Amniotic stem cell (primary cell): Measurements from ENCODE around the gene DTL.
"Not testable (repeated sequence)": the region's sequence is repeated elsewhere in the genome, so short reads cannot be mapped to it uniquely, and the experiment has no call there.

Experiments used
- DNase-seq: peaks from one replicate; lab custom pipeline; 2025; lab: John Stamatoyannopoulos, UW

The DTL gene, protein sequence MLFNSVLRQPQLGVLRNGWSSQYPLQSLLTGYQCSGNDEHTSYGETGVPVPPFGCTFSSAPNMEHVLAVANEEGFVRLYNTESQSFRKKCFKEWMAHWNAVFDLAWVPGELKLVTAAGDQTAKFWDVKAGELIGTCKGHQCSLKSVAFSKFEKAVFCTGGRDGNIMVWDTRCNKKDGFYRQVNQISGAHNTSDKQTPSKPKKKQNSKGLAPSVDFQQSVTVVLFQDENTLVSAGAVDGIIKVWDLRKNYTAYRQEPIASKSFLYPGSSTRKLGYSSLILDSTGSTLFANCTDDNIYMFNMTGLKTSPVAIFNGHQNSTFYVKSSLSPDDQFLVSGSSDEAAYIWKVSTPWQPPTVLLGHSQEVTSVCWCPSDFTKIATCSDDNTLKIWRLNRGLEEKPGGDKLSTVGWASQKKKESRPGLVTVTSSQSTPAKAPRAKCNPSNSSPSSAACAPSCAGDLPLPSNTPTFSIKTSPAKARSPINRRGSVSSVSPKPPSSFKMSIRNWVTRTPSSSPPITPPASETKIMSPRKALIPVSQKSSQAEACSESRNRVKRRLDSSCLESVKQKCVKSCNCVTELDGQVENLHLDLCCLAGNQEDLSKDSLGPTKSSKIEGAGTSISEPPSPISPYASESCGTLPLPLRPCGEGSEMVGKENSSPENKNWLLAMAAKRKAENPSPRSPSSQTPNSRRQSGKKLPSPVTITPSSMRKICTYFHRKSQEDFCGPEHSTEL

DNA sequence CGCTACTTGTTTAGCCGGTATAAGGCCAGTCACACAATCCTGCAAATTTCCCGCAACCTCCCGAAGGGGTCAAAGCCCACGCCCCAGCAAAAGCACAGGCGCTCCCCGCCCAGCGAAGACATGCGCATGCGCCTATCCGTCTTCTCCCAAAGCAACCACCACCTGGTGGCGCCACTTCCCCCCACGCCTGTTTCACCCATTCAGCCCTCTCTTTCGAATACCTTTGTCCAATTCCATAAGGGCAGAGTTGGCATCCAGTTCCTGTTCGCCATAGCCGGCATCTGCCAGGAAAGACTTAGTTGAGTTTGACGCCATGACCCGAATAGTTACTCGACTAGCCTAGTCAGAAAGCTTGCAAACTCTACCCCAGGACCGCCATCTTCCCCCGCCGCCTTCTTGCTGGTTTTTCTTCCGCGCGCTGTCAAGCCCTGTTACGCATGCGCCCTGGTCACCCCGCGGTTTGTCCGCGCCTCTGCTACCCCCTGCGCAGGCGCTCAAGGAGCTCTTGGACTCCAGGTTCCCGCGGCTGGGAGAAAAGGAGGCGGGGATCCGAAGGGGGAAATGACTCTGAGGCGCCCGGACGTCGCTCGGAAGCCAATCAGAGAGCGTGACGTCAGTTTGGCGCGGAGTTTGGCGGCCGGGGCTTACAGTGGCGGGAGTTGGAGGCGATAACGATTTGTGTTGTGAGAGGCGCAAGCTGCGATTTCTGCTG is at the start of gene DTL, which contains the start of gene INTS7:
Gene DTL, plus strand, starts transcription at position 626 of the 712 bp plus-strand sequence. CDS start 143 bp downstream, outside the sequence.
Gene INTS7, minus strand, starts transcription at position 435 of the 712 bp plus-strand sequence. Its CDS starts 120 bp downstream, at position 315.
- peak; percentile 99 for DNase-seq

DNA sequence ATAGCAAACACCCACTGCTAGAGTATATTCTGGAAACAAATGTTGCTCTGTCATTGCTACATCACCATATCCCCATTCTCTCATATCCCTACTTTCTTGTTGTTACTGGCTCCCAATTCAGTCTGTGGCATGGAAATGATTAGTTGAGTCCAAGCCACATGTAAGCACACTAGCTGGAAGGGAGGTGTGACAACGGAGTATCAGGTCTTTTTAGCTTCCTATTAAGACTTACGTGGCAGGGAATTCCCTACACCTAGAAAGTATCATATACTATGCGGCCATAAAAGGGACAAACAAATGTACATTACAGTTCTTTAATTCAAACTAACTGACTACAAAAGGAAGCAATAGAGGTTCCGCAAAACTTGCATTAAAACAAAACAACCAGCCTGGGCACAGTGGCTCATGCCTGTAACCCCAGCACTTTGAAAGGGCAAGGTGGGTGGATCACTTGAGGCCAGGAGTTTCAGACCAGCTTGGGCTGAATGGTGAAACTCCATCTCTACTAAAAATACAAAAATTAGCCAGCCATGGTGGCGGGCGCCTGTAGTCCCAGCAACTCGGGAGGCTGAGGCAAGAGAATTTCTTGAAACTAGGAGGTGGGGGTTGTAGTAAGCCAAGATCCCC is 48.8 kb upstream of the DTL start:
- DNase-seq = no peak

DNA sequence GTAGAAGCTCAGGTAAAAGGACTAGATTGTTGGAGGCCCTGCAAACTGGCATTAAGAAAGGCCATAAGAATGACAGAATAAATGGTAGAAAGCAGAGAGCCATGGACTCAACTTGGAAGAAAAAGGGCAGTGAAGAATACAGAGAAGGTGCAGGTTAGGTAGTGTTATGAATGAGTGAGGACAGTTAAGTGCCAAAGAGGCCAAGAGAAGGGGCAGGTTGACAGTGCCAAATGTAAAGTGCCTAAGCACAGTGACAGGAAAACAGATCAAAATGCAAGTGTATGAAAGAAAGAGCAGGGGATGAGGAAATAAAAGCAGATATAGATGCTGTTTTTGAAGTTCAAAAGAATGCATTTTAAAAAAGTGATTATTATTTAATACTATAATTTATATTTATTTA is 43.9 kb upstream of the DTL start:
- no peak for DNase-seq

DNA sequence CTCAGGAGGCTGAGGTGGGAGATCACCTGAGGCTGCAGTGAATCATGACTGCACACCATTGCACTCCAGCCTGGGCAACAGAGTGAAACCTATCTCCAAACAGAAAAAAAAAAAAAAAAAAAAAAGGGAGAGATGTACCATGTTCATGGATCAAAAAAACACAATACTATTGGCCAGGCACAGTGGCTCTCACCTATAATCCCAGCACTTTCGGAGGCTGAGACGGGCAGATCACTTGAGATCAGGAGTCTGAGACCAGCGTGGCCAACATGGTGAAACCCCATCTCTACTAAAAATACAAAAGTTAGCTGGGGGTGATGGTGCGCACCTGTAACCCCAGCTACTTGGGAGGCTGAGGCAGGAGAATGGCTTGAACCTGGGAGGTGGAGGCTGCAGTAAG is 38.1 kb upstream of the DTL start:
- not testable (repeated sequence) for DNase-seq

DNA sequence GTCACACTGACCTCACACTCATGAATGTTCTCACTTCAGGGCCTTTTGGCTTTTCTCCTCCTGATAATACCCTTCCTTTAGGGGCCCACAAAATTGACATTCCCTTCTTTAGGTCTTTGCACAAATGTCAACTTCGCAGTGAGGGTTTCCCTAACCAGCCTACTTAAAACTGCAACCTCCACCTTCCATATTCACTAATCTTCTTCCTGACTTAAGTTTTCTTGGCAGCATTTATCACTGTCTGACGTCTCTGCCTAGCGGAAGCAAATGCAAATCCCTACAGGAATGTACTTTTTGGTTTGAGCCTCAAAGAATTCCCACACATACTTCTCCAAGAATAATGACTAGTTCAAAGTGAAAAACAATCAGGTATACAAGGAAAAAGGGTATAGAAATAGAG is 33.0 kb upstream of the DTL start:
- DNase-seq = no peak

DNA sequence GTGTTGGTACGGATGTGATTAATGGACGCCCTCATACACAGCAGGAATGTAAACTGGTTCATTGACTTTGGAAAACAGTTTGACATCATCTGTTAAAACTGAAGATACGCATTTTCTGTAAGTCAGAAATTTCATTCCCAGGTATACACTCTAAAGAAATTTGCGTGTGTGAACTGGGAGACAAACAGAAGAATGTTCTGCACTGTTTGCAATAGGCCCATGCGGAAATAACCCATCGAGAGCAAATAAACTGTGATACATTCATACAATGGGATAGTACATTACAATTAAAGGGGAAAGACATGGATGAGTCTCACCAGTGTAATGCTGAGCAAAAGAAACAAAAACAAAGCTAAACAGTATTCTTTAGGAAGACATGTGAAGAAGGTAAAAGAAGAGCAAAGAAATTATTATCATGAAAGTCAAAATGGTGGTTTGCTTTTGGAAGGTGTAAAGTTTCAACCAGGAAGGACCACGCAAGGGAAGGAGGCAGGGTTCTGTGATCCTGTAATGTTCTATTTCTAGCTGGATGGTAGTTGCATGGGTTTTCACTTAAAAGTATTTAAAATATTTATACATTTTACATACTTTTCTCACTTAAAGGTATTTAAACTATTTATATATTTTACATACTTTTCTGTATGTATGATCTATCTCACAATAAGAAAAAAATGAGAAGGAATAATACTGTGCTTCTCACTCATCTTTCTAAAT is 30.5 kb upstream of the DTL start:
- no peak for DNase-seq

DNA sequence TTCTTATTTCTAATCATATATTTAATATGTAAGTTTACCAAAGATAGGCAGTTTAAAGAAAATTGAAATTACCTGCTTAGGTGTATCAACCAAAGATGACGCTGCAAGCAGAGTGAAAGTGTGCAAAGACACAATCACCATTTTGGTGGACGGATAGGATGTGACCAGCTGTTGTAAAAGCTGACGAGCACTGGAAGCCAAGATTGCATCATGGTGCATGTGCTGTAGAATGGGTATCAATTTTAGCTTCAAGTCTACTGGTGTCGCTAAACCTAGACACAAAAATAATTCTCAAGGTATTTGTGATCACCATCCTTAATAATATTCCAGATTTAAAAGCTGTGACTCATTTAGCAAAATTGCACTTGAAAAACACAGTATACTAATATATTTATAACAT is 28.4 kb upstream of the DTL start:
- DNase-seq = no peak

DNA sequence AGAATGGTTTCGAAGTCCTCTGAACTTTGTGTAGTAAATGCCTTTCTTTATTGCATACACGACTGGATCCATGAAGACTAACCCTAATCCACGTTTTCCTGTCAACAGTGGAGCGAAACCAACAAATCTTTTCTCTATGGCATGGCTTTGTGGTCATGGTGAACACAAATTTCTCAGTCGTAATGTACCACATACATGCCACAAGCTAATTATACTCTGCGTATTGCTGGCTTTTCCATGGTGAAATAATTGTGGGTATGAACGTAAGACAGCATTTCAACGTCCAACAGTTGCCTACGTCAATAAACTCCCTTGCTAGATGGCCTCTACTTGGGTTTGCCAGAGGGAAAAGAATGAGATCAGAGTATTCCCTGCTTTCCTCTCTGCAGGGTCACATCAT is 27.7 kb upstream of the DTL start:
- DNase-seq = no peak

DNA sequence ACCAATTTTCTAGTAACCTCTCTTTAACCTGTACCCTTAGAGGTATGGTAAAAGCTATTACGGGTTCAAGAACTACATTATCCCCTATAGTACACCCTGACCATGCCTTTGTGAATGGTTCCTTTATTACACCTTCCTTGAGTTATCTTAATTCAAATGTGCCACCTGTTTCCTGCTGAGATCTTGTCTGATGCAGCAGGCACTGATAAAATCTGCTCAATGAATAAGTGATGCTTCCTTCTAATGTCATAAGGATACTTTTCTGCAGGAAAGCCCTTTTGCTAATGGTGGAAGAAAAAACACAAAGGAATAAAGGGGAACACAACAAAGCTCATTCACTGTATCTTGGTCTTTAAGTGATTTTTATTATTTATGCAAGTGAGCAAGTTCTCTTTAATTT is 26.0 kb upstream of the DTL start:
- no peak for DNase-seq

DNA sequence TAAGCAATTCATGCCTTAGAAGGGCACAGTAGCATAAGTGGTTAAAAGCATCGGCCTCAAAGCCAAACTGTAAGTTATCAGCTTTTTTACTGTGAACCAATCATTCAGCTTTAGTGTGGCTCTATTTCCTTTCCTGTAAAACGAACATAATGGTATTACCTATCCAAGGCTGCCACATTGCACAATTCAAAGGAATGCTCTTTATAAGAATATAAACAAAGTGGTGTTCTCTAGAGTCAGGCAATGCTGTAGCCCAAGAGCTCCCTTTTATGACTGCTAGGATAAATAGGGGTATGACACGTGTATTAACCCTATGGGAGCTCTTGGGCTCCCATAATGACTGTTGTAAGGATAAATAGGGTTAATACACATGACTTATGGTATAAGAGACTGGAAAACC is 25.5 kb upstream of the DTL start:
- no peak for DNase-seq

DNA sequence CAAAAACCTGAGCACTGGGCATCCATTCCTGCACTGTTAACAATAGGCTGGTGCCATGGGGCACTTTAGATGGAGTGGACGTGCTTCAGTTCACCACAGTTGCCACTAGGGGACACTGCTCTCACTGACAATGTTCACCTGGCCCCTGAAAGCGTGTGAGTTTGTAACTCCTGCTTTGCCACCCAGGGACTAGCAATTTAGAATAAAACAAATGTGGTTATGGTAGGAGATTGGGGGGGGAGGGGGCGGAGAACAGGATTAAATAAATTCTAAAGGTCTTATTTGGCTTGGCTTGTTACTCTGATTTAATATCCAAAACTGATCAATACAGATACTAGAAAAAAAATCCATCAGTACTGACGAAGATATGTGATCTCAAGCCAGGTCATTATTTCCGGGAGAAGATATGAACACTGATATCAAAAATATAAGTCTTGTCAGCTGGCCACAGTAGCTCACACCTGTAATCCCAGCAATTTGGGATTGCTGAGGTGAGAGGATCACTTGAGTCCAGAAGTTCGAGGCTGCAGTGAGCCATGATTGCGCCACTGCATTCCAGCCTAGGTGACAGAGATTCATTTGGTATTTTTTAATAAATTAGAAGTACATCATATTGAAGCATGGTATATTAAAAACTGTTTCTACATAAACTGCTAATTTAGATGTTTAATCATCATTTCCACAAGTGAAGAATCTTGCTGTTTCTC is 23.4 kb upstream of the DTL start:
- DNase-seq = peak; percentile 6

DNA sequence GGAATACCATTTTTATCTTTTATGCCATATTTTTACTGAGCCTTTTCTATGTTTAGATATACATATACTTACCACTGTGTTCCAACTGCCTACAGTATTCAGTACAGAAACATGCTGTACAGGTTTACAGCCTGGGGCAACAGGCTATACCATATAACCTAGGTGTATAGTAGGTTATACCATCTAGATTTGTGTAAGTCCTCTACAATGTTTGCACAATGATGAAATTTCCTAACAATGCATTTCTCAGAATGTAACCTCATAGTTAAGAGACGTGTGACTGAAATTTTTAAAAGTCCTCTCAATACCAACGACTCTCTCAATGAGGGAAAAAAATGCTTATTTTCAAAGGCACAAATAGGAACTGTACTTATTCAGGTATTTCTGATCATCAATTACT is 21.9 kb upstream of the DTL start:
- DNase-seq = no peak

DNA sequence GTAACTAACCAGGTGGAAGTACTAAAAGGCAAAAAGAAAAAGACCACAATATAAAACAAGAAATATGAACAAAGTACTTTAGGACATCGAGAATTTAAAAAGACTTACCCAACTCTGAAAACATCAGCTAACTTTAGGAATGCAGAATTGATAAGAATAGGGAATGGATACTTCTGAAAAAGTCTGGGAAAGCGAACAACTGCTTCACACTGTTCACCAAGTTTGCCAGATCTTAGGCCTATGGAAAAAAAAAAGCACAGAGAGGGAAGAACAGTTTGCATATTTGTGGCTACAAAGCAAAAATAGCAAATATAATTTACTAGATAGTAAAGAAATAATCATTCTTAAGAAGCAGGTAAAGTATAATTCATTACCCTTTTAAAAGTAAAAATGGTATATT is 14.6 kb upstream of the DTL start:
- DNase-seq = no peak

DNA sequence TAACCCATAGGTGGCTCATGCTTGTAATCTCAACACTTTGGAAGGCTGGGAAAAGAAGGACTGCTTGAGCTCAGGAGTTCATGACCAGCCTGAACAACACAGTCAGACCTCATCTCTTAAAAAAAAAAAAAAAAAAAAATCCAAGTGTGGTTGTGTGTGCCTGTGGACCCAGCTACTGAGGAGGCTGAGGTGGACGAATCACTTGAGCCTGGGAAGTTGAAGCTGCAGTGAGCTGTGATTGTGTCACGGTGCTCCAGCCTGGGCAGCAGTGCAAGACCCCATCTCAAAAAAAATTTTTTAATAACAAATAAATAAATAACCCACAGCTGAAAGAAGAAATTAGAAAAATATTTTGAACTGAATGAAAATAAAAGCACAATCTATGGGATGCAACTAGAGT is 14.0 kb upstream of the DTL start:
- no peak for DNase-seq

DNA sequence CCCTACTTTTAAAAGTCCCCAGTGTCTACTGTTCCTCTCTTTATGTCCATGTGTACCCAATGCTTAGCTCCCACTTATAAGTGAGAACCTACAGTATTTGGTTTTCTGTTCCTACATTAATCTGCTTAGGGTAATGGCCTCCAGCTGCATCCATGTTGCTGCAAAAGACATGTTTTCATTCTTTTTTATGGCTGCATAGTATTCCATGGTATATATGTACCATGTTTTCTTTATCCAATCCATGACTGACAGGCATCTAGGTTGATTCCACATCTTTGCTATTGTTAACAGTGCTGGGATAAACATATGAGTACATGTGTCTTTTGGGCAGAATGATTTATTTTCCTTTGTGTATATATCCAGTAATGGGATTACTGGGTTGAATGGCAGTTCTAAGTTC is 12.6 kb upstream of the DTL start:
- not testable (repeated sequence) for DNase-seq

DNA sequence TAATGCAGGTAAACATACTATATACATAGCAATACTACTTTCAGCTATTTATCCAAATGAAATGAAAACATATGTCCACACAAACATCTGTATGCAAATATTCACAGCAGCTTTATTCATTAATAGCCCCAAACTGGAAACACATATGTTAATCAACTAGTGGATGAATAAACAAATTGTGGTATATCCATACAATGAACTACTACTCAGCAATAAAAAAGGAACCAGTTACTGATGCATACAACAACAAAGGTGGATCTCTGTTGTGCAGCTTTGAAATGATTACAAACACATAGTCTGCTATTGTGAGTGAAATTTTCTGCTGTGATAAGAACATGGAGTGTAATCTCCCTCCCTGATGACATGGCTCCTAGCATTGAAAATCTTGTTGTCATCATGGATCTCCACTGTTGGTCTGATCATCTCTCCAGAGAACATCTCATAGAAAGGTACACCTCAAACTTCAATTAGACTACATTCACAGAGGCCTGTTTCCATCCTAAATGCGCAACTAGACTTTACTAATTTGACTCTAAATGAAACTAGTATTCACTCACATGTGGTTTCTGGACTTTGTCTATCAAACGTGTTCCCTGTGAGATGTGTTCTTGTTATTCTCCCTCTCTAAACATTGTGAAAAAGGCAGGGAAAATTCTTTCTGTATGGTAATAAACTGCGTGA is 10.9 kb upstream of the DTL start:
- DNase-seq = no peak

DNA sequence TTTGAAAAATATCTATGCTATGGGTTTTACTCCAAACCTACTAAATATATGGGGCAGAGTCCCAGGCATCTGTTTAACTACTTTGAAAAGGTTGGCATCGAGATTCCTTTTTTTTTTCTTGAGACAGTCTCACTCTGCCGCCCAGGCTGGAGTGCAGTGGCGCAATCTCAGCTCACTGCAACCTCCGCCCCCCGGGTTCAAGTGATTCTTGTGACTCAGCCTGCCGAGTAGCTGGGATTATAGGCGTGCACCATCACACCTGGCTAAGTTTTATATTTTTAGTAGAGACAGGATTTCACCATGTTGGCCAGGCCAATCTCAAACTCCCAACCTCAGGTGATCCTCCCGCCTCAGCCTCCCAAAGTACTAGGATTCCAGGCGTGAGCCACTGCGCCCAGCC is 7.8 kb upstream of the DTL start:
- not testable (repeated sequence) for DNase-seq

DNA sequence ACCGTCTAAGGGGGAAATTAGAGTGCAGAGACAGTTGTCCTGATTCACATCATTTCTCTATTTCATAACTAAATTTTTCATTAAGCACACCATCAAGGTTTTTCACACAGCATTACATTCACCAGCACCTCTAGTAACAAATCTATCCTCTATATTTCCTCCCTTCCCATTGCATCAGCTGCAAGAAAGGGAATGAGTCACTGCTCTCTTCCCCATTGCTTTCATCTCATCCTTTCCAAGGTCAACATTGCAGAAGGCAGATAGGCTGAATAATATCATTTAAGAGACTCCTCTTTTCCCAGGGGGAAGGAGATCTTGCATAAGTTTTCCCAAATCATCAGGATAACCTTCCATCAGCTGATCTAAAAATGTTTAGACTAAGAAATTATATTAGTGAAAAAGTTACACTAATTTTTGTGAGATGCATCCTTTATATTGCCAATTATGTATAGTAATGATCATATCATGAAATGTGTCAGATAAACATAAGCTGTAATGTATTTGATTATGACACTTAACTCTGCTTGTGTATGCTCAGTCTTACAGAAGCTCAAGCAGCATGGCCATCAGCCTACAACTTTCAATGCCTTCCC is 4.5 kb upstream of the DTL start:
- DNase-seq = peak; percentile 68

DNA sequence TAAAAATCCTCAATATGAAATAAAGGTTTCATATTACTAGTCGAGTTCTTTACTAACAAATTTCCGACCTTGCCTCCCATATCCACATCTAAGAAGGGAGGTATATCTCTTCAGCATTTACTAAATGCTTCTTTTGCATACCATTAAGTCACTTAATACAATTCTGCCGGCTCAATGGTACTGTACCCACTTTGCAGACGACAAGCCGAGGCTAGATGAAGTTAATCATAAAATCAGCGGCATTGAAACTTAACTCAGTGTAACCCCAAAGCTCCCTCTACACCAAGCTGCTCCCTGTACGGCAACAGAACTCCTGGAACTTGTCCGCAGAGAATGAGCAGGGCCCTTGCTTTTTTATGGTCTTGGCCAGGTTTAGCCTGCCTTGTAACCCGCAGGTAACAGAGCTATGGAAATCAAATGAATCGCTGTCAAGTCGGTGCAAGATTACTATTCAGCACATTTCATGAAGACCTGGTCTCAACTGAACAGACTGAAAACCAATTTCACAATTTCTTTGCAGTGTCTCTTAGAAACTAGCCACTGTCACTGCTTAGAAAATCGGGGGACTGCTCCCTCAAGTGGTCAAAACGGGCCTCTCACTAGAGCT is 929 bp upstream of the DTL start:
- DNase-seq = no peak
